GOT3 (cell line): ENCODE results near the gene FRG2.
"Not testable (repeated sequence)": the region's sequence is repeated elsewhere in the genome, so short reads cannot be mapped to it uniquely, and the experiment has no call there.

Experiments
- DNase-seq: peaks from one replicate; lab custom pipeline; 2025; ENCODE audit warnings: mixed read lengths; lab: John Stamatoyannopoulos, UW

Gene FRG2

GRCh38 chr4:190027156-190027555, at the start of gene FRG2:
FRG2 (minus strand) TSS chr4:190027256; CDS start chr4:190027204, 52 bp downstream.
- DNase-seq = not testable (repeated sequence)

GRCh38 chr4:190068351-190068750, 41.3 kb upstream of the FRG2 start:
- DNase-seq = not testable (repeated sequence)

GRCh38 chr4:190064805-190065204, 37.7 kb upstream of the FRG2 start:
- not testable (repeated sequence) for DNase-seq

- not testable (repeated sequence) for DNase-seq
Measured at GRCh38 chr4:190064342-190064741, 37.3 kb upstream of the FRG2 start, which contains the start of gene DBET. DBET (plus strand) TSS chr4:190064502.

- not testable (repeated sequence) for DNase-seq
Measured at GRCh38 chr4:190058997-190059396, 31.9 kb upstream of the FRG2 start.

GRCh38 chr4:190049378-190050239, 22.6 kb upstream of the FRG2 start:
- not testable (repeated sequence) for DNase-seq

GRCh38 chr4:190047627-190048026, 20.6 kb upstream of the FRG2 start:
- DNase-seq = not testable (repeated sequence)

GRCh38 chr4:190040873-190041272, 13.8 kb upstream of the FRG2 start:
- DNase-seq = not testable (repeated sequence)

- not testable (repeated sequence) for DNase-seq
Measured at GRCh38 chr4:190037704-190038388, 10.8 kb upstream of the FRG2 start.

GRCh38 chr4:190031264-190031663, 4.2 kb upstream of the FRG2 start:
- DNase-seq = not testable (repeated sequence)

- DNase-seq = not testable (repeated sequence)
Measured at GRCh38 chr4:190022614-190023281, 4.3 kb downstream of the FRG2 start.

- DNase-seq = not testable (repeated sequence)
Measured at GRCh38 chr4:190021973-190022372, 5.1 kb downstream of the FRG2 start.

- DNase-seq = no peak
Measured at GRCh38 chr4:190020790-190021717, 6.0 kb downstream of the FRG2 start.

- not testable (repeated sequence) for DNase-seq
Measured at GRCh38 chr4:190019859-190020463, 7.1 kb downstream of the FRG2 start.

GRCh38 chr4:190019023-190019858, 7.8 kb downstream of the FRG2 start:
- DNase-seq = no peak

GRCh38 chr4:190018201-190018920, 8.7 kb downstream of the FRG2 start:
- DNase-seq = no peak

GRCh38 chr4:190017357-190018200, 9.5 kb downstream of the FRG2 start:
- no peak for DNase-seq
